Ascending aorta (tissue), 2 donors: Measurements from ENCODE around the gene ADORA2A. TPM values are rescaled to one million over a fixed set of nuclear protein-coding genes. Genes with fewer than 3 reads are reported as not detected.

Experiments used
- DNase-seq, 2 donors: peaks; one replicate each; pipeline ENCODE4 v3.0.0-alpha.2; 2019; ENCODE audit warnings: low spot score in 2 of 2
- H3K27ac ChIP-seq, 2 donors: fragments of 200-600 bp; sonication (generic); one replicate each; pipeline ENCODE4 v1.5.1; 2016 to 2017; ENCODE audit warnings: mild to moderate bottlenecking in 1 of 2
- H3K27me3 ChIP-seq: fragments of 200-600 bp; sonication (generic); one replicate; pipeline ENCODE4 v1.5.1; 2017
- H3K36me3 ChIP-seq, 2 donors: fragments of 200-600 bp; sonication (generic); one replicate each; pipeline ENCODE4 v1.5.1; 2016
- H3K4me1 ChIP-seq, 2 donors: fragments of 200-600 bp; sonication (generic); one replicate each; pipeline ENCODE4 v1.5.1; 2016 to 2017; ENCODE audit warnings: mild to moderate bottlenecking in 1 of 2
- H3K4me3 ChIP-seq, 2 donors: fragments of 200-600 bp; sonication (generic); one replicate each; pipeline ENCODE4 v1.5.1; 2016 to 2017; ENCODE audit warnings: mild to moderate bottlenecking in 1 of 2
- H3K9me3 ChIP-seq, 2 donors: fragments of 200-600 bp; sonication (generic); one replicate each; pipeline ENCODE4 v1.5.1; 2016
- intact Hi-C: fragments of 100-400 bp; cut with DNase I; formaldehyde crosslinking; loops from one replicate; pipeline ENCODE4 v1.15.1; 2023
- total RNA-seq: library from RNA; depleted of rRNA; stranded (reverse); fragments of >200 nt; gene quantifications from one replicate; pipeline ENCODE4 v1.1.0, GENCODE V29; 2016
- TF ChIP-seq, protein P1 (sequence below), 3 experiments: fragments of 200-600 bp in 2 of 3; fragments of 450-650 bp in 1 of 3; sonication (generic) in 2 of 3; IDR thresholded peaks; one replicate each; pipeline ENCODE4 v1.5.1; 2016 to 2019; ENCODE audit warnings: antibody characterized with exemption in 3 of 3, mild to moderate bottlenecking in 1 of 3, moderate library complexity in 1 of 3

Gene ADORA2A
- total RNA-seq, 1 donor from 2014 or later, result 14.7 TPM

DNA sequence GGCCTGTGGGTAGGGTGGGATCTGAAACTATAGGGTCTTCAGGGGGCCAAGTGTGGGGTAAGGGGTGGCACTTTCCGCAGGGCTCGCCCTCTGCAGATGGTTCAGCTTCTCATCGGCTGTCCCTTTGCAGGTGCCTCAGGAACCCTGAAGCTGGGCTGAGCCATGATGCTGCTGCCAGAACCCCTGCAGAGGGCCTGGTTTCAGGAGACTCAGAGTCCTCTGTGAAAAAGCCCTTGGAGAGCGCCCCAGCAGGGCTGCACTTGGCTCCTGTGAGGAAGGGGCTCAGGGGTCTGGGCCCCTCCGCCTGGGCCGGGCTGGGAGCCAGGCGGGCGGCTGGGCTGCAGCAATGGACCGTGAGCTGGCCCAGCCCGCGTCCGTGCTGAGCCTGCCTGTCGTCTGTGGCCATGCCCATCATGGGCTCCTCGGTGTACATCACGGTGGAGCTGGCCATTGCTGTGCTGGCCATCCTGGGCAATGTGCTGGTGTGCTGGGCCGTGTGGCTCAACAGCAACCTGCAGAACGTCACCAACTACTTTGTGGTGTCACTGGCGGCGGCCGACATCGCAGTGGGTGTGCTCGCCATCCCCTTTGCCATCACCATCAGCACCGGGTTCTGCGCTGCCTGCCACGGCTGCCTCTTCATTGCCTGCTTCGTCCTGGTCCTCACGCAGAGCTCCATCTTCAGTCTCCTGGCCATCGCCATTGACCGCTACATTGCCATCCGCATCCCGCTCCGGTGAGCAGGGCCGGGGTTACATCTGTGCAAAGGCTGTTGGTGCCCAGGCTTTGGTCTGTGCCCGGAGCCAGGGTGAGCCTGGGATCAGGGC, 5.8 kb downstream of the ADORA2A start:
- TF ChIP-seq, protein P1, sequence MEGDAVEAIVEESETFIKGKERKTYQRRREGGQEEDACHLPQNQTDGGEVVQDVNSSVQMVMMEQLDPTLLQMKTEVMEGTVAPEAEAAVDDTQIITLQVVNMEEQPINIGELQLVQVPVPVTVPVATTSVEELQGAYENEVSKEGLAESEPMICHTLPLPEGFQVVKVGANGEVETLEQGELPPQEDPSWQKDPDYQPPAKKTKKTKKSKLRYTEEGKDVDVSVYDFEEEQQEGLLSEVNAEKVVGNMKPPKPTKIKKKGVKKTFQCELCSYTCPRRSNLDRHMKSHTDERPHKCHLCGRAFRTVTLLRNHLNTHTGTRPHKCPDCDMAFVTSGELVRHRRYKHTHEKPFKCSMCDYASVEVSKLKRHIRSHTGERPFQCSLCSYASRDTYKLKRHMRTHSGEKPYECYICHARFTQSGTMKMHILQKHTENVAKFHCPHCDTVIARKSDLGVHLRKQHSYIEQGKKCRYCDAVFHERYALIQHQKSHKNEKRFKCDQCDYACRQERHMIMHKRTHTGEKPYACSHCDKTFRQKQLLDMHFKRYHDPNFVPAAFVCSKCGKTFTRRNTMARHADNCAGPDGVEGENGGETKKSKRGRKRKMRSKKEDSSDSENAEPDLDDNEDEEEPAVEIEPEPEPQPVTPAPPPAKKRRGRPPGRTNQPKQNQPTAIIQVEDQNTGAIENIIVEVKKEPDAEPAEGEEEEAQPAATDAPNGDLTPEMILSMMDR (IDR thresholded peaks at IDR 0.05), result no peak
- intact Hi-C loops, result no loop called here
- peaks cover 4 to 11% of the 10 kb centered on the region in 2 donors for H3K4me1 ChIP-seq
- no peaks in the 10 kb centered on the region for H3K36me3 ChIP-seq
- H3K27me3 ChIP-seq, result no peaks in the 10 kb centered on the region
- no peak overlapping the region for H3K27ac ChIP-seq
- H3K9me3 ChIP-seq, result no peaks in the 10 kb centered on the region
- H3K4me3 ChIP-seq, result no peak overlapping the region
- DNase-seq, result no peak

DNA sequence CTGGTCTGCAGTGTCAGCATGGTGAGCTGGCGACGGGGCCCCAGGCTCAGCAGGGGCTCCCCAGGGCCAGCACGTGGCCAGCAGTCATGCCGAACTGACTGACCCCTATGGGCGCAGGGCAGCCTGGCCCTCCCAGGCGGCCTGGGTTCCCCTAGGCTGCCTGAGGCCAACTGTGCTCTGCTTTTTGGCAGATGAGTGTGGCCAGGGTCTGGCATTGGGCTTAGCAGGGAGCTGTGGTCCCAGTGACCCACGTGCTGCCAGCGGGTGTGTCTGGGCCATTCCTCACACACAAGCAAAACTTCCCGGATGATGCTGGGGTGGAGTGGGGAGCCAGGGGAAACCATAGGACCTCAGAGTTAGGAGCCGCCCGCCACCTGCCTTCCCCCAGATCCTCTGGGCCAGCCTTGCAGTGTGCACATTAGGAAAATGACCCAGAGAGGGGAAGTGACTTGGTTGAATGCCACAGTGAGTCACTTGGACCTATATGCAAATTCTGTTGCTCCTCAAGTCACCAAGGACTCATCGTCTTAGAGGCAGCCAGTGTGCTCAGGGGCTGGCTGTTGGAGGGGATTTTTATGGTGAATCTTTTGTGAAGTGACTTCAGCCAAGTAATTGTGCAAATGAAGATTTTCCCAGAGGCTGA, 6.5 kb downstream of the ADORA2A start:
- Histone ChIP-seq H3K4me3 (no peak overlapping the region), H3K27me3 (no peaks in the 10 kb centered on the region), H3K36me3 (no peaks in the 10 kb centered on the region), H3K9me3 (no peaks in the 10 kb centered on the region), H3K4me1 (peaks cover 4 to 11% of the 10 kb centered on the region in 2 donors), H3K27ac (no peak overlapping the region)
- intact Hi-C loops, result no loop called here
- no peak for DNase-seq
- TF ChIP-seq, protein P1 (IDR thresholded peaks at IDR 0.05), result no peak

DNA sequence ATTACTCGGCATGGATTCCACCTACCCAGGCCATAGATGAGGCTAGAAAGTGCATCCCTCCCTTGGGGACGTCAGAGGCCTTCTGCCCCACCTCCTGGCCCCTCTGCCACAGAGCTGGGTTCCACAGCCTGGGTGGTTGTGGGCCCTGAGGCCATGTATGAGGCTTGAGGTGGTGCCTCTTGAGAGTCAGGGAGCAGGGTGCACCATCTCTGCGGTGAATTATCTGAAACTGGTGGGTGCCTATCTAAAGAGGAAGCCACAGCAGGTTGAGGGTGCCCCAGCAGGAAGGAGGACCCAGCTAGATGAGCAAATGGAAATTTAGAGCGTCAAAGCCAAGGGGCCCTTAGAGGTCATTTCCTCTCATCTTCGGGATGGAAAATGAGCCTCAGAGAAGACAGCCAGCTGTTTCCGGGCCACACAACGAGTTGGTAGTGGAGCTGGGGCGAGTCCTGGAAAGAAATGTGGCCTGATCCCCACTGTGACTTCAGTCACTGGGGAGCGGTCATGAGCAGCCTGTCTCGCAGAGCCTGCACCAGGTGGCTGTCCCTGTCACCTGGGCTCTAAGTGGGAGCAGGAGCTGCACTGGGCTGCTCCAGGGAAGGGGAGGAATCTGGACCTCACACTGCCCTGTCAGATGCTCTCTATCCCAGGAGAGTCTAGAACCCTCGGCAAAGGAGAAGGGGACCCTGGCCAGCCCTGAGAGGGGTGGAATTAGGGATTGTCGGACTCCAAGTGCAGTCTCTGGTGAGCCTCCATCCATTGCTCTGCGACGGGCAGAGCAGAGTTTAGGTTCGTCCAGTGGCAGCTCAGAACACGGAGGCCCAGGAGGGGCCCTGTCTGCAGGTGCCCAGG, 7.3 kb downstream of the ADORA2A start:
- Histone ChIP-seq H3K27me3 (no peaks in the 10 kb centered on the region), H3K4me1 (peaks cover 4 to 11% of the 10 kb centered on the region in 2 donors)

DNA sequence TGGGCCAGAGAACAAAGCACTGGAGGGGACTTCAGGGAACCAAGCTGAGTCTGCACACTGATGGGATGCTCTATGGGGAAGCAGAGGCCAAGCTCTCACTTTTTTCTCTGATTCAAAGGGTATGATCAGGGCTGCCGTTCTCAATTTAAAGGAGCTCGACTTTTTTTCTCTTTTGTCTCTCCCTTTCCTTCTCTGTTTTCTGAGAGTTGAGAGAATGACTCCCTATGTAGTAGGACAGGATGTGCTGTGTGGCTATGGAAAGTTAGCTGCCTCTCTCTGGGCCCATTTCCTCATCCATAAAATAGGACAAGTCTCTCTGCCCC, 7.9 kb downstream of the ADORA2A start:
- H3K9me3 ChIP-seq, result no peaks in the 10 kb centered on the region
- TF ChIP-seq, protein P1 (IDR thresholded peaks at IDR 0.05), result no peak
- H3K4me3 ChIP-seq, result no peak overlapping the region
- H3K4me1 ChIP-seq, result peaks cover 4 to 11% of the 10 kb centered on the region in 2 donors
- no peak overlapping the region for H3K27ac ChIP-seq
- no peaks in the 10 kb centered on the region for H3K36me3 ChIP-seq
- DNase-seq, result no peak
- intact Hi-C loops, result no loop called here
- no peaks in the 10 kb centered on the region for H3K27me3 ChIP-seq

More for the DNA sequence above, 7.3 kb downstream of the ADORA2A start:
- DNase-seq, result peak in 1 of 2 donors; percentile 8
- intact Hi-C loops, result no loop called here
- TF ChIP-seq, protein P1 (IDR thresholded peaks at IDR 0.05), result no peak
- no peak overlapping the region for H3K4me3 ChIP-seq
- H3K9me3 ChIP-seq, result no peaks in the 10 kb centered on the region
- H3K27ac ChIP-seq, result no peak overlapping the region
- no peaks in the 10 kb centered on the region for H3K36me3 ChIP-seq

DNA sequence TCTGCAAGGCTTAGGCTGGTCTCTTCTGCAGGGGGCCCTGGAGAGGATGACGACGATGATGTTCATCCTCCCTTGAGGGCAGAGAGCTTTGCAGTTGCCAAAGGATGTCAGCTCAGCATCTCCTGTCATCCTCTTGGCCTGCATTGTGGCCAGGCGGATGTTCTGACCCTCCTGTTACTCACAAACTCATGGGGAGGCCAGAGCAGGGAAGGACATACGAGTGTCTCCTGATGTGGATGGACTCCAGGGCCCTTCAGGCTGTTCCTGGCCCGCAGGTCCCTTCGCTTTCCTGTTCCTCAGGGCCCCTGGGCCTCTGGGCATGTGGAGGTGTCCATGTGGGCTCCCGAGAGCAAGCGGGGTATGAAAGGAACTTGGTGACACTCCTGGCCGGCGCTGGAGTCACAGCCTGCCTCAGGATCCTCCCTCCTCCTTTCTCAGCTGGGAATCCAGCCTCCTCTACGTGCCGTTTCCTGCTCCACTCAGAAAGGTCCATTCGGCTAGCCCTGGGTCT, 8.5 kb downstream of the ADORA2A start:
- Histone ChIP-seq H3K36me3 (no peaks in the 10 kb centered on the region), H3K4me1 (peaks cover 4 to 11% of the 10 kb centered on the region in 2 donors), H3K4me3 (no peak overlapping the region), H3K27me3 (no peaks in the 10 kb centered on the region), H3K9me3 (no peaks in the 10 kb centered on the region), H3K27ac (no peak overlapping the region)
- intact Hi-C loops, result no loop called here
- TF ChIP-seq, protein P1 (IDR thresholded peaks at IDR 0.05), result no peak
- no peak for DNase-seq
